GM04503 (cell line): Measurements from ENCODE around the gene ADAMTSL2.

Source experiments
- DNase-seq: peaks from one replicate; pipeline ENCODE4 v3.0.0-alpha.2; 2012; ENCODE audit warnings: low read depth

Gene ADAMTSL2

DNA sequence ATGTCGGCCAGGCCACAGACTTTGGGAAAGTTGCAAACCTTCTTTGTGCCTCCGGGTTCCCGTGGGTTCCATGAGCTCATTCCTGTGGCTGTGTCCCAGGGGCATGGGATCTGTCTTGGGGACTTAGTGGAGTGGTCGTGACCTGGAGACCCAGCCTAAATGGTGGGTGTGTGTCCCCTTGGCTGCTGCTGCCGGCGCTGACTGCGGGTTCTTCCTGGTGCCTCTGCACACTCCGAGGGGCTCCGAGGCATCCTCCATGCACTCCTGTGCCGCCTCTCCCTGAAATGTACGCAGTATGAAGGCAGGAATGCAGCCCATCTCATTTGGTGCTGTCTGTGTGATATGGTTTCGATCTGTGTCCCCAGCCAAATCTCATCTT is 34.6 kb upstream of the ADAMTSL2 start:
- DNase-seq = no peak

DNA sequence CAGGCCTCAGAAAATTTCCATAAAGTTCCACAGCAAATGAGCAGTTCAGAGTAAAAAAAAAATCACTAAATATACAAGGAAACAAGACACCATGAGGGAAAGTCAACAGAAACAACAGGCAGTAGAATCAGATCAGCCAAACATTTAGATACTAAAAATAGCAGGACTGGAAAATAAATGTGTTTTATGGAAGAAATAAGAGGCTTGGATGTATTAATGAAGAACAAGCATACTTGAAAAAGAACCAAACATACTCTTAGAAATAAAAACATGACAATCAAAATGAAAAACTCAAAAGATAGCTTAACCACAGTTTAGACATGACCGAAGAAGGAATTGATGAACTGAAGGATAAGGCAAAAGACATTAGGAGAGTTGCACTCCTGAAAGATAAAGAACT is 32.4 kb upstream of the ADAMTSL2 start:
- no peak for DNase-seq

DNA sequence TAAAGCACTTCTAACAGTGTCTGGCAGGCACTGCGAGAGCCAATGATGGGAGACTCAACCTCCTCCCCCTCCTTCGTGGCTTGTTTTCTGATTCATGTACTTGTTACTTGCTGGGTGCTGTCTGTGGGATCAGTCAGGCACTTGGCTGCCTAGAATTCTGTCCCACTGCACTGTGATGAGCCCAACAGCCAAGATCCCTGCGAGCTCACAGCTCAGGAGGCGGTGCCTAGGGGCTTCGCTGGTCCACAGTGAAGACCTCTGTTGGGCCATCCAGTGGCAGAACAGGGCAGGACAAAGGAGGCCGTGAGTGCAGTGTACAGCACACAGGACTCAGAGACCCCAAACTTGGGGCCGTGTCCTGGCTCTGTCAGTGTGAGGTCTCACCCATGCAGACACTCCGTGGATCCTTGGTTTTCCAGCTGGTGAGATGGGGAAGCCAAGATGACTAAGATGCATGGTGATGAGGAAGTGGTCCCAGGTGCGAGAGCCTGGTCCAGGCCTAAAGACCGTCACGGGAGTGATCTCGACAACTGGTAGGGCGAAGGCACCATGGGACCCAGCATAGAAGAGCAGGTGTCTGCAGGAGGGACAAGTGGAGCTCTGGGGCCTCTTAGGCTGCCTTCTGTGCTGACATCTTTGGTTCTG is 29.2 kb upstream of the ADAMTSL2 start:
- DNase-seq = no peak

DNA sequence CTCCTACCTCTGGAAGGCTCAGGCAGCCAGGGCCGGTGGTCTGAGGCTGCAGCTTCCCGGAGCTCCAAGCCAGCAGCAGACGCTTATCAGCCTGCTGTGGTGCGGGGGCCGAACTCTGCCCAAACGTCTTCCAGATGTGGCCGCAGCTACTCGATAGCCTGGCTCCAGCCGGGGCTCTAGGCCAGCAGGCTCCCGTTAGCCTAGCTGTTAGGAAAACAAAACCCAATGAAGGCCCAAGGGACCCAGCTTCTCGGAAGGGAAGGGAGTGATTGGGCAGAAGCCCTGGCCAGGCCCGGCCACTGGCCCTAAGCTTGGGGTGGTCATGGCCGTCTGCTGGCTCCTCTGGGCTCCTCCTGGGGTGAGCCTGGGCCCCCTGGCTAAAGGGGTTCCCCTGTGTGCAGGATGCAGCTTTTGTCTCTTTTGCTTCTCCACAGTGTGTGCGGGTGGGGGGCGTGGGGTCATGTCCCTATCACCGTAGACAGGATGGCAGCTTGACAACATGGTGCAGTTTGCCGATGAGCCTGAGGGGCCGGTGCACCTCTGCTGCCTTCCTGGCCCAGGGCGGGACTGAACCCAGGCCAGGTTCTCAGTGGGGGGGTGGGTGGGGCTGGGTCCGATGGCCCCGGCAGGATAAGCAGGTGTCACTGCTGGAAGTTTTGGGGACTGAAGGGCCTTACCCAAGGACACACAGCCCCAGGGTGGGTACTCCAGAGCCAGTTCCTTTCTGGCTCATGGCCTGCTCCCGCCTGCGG is 28.4 kb upstream of the ADAMTSL2 start:
- DNase-seq = peak; percentile 59

DNA sequence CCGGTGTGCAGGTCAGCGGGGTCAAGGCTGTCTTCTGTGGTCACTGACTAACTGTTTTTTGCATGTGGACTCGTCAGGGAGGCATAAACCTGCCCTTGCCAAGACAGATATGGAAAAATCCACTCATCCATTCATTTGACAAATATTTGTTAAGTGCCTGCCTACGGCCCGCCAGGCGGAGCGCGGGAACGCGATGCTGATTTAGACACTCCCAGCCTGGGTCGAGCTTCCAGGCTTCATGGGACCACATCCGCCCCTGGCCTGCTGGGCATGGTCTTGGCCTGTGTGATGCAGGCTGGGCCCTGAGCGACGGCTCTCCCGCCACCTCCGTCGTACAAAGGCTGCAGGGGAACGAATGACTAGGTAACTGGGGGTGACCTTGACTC is 27.9 kb upstream of the ADAMTSL2 start:
- peak; percentile 86 for DNase-seq

DNA sequence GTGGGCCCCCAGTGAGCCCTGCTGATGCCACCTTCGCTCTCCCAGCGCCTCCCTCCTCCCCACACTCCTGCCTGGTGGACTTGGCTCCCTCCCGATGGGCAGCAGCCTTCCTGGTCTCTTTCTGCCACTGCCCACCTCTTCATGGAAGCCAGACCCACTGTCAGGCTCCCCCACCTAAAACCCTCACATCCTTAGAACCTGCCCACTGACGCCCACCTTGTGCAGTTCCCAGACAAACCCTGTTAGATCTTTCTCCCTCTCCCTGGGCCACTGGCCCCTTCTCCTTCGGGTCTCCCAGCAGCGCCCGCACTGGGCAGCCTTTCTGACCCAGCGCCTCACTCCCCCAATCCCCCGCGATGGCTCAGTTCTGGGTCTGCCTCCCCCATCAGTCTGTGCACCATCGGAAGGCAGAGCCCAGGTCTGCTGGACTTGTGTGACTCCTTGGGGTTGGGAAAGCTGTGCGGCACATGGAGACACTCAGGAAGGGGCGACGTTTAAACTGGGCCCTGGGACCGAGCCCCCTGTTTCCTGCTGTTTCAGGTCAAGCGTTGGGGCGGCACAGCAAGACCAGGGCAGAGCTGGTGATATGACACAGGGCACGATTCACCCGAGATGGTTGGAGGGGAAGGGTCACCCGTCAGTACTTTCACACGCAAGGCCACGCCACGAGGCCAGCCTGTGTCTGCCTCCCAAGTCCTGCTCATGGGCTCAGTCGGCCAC is 27.1 kb upstream of the ADAMTSL2 start:
- DNase-seq = no peak

DNA sequence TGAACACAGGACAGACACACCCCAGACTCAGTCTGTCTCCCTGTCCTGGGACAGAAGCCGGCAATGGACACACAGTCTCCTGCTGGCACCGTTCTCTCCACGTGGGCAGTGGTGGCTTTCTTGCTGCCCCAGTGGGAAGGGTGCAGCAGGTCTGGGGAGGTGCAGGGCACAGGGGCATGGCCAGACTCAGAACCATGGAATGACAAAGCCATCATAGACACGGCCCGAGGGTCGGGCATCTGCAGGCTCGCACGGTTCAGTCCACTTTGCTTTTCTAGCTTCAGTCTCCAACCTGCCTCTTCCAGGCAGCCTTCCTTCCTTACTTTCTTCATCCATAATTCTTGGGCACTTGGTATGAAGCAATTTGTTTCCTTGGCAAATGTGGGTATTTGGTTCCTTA is 26.5 kb upstream of the ADAMTSL2 start:
- DNase-seq = no peak

DNA sequence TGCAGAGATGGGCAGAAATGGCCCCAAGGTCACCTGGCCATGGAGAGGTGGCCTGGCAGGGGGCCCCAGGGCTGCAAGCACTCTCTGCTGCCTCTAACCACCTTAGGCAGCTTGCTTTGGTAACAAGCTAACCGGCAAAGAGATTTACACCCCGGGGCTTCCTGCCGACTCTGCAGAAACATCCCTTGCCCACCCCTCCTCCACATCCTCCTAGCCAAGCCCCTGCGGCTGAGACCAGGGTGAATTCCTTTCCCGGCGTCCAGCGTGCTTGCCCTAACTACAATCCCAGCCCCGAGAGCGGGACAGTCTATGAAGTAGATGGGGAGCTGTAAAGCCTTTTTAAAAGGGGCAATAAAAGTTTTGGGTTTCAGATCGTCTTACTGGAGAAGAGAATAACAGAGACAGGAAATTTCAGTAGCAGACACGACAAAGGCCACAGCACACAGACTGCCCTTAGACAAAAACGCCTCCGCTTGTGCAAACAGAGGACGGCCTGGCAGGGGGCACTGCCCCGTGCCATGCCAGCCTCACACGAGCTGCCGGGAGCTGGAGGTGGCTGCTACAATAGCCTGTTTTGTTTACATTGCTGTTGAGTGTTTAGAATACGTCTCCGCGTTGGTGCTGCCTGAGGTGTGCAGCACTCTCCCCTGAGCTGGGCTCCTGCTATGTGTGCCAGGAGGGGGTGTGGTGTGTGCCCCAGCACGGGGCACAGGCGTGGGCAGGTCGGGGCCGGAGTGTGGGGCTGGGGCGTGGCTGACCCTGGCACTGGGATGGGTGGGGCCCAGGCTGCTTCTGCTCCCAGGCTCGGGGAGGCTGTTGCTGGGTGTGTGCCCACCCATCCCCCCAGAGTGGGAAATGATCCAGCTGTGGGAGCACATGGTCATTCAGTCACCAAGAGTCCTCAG is 25.1 kb upstream of the ADAMTSL2 start:
- no peak for DNase-seq

DNA sequence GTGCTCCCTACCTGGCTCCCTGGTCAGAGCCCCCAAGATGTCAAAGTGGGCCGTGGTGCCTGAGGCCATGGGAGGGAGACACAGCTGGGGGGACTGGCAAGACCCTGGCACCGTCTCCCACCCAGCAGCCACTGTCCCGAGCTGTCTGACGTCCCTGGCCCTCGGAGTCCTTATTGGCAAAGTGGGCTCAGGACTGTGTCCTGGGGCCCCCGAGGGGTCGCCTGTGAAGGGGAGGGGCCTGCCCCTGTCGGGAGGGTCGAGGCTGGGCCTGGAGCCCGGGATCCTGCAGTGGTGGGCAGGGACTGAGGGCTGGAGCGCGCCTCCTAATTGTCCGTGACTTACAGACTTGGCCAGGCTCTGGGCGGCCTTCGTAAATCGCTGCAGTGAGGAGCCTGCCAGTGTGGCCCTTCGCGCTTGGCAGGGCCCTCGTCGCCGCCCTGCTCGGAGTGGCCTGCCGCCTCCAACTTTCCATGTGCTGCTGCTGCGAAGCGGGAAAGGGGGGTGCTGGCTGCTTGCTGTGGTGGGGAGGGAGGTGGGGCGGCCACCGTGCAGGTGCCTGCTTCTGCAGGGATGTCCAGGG is 23.5 kb upstream of the ADAMTSL2 start:
- DNase-seq = no peak

DNA sequence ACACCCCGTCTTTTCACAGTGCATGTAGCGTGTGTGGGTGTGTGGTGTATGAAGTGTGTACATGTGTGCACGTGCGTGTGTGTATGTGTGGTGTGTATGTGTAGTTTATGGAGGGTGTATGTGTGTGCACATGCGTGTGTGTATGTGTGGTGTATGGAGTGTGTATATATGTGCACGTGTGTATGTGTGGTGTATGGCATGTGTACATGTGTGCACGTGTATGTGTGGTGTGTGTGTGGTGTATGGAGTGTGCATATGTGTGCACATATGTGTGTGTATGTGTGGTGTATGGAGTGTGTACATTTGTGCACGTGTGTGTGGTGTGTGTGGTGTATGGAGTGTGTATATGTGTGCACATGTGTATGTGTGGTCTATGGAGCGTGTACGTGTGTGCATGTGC is 22.9 kb upstream of the ADAMTSL2 start:
- DNase-seq = no peak

DNA sequence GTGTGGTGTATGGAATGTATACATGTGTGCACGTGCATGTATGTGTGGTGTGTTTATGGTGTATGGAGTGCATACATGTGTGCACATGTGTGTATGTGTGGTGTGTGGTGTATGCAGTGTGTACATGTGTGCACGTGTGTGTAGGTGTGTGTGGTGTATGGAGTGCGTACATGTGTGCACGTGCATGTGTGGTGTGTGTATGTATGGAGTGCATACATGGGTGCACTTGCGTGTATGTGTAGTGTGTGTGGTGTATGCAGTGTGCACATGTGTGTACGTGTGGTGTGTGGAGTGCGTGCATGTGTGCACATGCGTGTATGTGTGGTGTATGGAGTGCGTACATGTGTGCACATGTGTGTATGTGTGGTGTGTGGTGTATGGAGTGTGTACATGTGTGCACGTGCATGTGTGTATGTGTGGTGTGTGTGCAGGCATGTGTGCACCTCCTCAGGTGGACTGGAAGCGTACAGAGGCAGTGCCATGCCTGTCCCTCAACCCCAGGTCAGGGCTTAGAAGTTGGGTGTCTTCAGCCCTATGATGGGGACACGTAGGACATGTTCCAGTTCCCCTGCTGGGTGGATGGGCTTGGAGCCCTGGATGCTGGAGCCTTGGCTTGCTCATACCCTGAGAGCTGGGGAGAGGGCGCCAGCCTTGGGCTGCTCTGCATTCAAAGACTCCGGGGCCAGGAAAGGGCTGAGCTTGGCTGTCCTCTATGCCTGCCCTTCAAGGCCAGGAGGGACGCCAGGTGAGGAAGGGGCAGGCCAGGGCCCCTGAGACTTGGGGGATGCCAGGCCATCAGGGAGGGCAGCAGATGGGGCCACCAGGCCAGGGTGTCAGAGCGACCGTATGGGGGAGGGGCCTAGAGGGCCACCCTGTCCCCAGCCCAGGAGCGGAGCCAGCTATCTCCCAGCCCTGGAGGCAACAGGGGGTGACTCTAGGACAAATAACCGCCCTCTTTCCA is 22.0 kb upstream of the ADAMTSL2 start:
- no peak for DNase-seq

DNA sequence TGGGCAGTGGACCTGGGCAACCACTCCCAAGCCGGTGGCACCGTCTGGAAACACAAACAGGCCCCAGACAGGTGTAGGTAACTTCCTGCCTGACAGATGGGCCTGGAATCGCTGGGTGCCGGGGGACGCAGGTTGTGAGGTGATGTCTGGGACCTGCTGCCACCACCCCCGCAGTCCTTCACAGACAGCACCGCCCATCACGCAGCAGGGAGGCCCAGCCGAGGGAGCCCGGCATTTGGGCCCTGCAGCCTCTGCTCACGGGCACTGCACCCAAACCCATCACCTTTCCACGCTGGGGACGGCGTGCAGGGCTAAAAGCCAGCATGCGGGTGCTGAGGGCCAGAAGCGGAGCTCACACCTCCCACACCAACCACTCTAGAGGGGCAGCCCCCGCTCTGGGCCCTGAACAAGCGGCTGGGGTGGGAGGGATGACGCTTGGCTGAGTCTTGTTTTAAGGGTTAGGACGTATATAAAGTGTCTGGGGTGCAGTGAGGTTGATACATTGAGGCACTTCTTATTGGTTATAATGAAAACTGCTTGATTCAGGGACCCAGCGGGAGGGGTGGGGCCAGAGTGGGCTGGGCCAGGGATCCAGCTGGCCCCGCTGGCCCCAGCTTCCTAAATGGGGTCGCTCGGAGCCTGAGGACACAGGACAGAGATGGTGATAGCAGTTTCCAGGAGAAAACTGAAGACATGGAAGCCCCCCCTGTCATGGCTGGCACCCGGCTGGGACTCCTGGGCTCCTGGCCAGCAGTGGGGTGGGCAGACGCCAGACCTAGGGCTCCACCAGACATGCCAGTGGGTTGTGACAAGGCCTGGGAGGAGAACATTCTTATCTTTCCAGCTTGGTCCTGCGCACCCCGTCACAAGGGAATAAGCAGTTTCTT is 21.0 kb upstream of the ADAMTSL2 start:
- DNase-seq = no peak

DNA sequence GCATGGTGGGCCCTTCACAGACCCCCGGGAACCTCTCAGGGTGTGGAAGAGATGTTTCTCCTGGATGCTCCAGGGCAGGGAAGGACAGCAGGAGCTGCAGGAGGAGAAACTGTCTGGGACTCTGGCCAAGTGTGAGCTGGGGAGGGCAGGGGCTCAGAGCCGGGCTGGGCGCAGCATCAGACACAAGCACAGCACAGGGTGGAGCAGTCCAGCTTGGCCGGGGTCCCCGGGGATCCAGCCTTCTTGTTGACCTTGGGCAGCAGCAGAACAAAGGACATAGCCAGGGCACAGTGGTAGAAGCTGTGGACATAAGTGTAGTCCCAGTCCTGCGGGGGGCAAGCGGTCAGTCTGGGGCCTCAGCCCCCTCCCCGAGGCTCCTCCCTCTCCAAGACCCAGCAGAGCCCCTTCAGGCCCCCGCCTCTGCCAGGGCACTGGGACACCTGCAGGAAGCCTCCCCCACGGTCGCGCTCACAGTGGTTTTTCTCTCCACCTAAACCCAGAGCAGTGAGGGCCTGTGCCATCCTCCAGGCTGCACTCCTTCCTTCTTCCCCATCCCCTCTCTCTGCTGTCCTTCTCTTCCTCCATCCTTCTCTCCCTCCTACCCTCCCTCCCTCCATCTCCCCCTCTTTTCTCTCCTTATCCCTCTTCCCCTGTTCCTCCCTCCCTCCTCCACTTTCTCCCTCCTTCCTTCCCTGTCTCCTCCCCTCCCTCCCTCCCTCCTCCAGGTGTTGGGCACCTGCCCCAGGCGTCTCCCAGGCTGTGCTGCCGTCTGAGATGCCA is 19.9 kb upstream of the ADAMTSL2 start:
- no peak for DNase-seq

DNA sequence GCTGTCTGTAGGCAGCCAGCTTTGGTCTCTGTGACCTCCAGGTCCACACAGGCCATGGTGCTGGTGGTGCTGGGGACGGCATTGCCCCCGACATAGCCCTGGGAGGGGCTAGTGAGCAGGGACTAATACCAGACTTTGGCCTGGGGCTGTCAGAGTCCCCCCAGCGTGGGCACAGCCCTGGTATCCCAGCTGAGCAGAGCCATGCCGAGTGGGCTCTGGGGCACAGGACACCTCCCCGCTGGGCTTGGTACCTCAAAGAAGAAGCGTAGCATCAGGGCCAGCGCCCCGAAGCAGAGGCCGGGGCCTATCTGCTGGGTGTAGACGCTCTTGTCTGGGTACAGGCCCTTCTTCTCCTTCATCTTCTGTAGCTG is 19.3 kb upstream of the ADAMTSL2 start:
- no peak for DNase-seq

DNA sequence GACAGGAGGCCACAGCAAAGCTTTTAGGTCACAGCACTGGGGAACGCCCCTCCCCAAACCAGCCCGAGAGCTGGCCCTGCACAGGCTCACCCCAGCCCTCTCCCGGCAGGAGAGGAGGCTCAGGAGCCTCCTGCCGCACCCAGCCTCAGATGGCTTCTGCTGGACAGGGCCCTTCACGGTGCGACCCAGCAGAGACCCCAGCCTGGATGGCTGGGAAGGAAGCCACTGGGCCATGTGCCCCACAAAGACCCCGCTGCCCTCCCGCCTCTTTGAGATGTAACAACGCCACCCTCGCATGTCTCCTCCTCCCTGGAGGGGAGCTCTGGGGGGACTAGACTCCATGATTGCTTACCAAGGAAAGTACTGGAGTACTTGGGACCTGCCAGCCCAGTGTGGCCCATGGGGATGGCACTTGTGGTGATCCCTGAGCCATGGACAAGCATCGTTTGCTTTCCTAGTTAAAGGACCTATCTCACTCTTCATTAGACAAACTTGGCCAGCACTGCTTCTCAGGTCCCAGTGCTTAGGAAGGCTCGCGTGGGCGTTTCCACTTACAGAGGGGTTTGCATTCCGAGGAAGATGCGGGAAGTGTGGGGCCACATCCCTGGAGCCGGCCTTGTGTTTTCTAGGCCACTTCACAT is 18.8 kb upstream of the ADAMTSL2 start:
- DNase-seq = no peak

DNA sequence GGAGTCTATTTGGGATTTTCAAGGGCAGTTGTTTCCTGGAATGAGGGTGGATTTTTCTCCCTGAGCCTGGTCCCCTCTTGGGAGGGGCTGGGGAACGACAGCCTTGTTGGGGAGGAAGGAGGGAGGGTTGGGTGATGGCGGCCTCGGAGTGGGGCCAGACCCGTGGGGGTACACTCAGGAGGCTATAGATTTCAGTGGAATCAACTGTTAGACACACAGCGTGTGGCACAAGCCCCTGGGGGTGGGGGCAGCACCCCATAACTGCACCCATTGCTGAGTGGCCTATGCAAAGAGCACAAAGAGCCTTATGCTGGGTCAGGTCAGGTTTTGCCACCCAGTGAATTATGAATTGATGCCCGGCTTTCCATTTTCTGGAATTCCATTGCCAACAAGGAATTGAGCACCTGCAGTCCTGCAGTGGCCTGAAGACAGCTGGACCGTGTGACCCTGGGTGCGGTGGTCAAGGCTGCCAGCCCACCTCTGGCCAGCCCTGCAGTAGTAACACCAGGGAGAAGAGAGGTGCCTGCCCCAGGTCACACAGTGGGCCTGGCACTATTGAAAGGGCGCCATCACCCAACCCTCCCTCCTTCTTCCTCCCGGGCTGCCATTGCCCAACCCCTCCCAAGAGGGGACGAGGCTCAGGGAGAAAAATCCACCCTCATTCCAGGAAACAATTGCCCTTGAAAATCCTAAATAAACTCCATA is 18.1 kb upstream of the ADAMTSL2 start:
- DNase-seq = no peak

DNA sequence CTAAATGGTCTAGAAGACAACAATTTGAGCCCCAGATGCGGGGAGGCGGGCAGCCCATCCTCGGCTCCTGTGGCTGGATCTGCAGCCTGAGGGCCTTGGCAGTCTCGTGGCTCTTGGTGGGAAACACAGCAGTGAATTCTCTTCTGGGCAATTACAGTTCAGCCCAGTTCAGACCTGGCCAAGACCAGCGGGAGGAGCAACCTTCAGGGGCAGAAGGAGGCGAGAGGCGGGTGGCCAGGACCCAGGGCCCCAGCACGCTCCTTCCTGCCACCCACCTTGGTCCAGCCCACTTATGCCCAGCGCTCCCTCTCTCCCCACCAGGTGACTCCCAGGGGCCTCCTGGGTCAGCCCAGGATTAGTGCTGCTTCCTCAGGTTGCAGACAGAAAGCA is 17.5 kb upstream of the ADAMTSL2 start:
- no peak for DNase-seq

DNA sequence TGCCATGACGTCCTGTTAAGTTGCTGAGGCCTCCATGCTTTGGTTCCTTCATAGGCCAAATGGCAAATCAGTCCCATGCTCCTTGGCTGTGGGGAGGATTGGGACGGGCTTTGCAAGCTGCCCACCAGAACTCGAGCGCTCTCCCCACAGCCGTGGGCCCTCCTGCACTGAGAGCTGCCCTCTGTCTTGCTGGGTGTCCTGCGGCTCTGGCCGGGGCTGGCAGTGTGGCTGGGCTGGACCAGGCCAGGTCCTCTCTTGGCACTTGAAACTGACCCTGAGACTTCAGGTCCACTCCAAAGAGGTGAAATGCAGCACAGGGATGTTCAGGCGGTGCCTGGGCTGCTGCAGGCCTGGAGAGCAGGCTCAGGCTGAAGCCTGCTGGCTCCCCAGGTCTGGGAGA is 16.8 kb upstream of the ADAMTSL2 start:
- DNase-seq = no peak
